ENCODE measurements around the gene GINS1.

DNA sequence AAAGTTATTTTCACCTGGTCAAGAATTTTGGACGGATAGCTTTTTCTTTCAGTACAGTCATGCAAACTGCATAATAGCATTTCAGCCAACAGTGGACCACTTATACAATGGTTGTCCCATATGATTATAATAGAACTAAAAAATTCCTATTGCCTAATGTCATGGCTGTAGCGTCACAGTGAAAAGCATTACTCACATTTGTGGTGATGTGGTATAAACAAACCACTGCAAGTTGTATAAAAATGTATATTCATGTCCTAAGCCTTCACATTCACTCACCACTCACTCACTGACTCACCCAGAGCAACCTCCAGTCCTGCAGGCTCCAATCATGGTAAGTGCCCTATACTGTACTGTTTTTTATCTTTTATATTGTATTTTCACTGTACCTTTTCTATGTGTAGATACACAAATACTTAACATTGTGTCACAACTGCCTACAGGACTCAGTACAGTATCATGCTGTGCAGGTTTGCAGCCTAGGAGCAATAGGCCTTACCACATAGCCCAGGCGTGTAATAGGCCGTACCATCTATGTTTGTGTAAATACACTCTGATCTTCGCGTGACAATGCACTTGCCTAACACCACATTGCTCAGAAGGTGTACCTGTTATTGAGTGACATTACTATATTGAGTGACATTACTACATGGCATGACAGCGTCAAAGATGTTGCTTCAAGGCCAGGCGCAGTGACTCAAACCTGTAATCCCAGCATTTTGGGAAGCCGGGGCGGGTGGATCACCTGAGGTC, 34.7 kb upstream of the GINS1 start:
- TF ChIP-seq, protein P1, sequence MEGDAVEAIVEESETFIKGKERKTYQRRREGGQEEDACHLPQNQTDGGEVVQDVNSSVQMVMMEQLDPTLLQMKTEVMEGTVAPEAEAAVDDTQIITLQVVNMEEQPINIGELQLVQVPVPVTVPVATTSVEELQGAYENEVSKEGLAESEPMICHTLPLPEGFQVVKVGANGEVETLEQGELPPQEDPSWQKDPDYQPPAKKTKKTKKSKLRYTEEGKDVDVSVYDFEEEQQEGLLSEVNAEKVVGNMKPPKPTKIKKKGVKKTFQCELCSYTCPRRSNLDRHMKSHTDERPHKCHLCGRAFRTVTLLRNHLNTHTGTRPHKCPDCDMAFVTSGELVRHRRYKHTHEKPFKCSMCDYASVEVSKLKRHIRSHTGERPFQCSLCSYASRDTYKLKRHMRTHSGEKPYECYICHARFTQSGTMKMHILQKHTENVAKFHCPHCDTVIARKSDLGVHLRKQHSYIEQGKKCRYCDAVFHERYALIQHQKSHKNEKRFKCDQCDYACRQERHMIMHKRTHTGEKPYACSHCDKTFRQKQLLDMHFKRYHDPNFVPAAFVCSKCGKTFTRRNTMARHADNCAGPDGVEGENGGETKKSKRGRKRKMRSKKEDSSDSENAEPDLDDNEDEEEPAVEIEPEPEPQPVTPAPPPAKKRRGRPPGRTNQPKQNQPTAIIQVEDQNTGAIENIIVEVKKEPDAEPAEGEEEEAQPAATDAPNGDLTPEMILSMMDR (IDR thresholded peaks at IDR 0.05 in 8 of 11, conservative IDR thresholded peaks at IDR 0.05 in 3 of 11), result no peak
- TF ChIP-seq POLR2A (IDR thresholded peaks at IDR 0.05), result no peak
- TF ChIP-seq POLR2AphosphoS5 (IDR thresholded peaks at IDR 0.05), result no peak
